ENCODE results near the gene RASD1. TPM values are rescaled to one million over a fixed set of nuclear protein-coding genes. Genes with fewer than 3 reads are reported as not detected.

RASD1 gene
- total RNA-seq, 1 experiment from 2014 or later = 1.2 TPM

GRCh38 chr17:17498606-17499301 lies 2.6 kb upstream of the RASD1 start:
- no peaks in the 10 kb centered on the region for H3K9me3 ChIP-seq (ENCODE audit: insufficient read depth, low read depth)
- DNase-seq = no peak
- no TSS peak for BruUV-seq (replicated peaks)
- H2AFZ ChIP-seq = no peak overlapping the region
- no peaks in the 10 kb centered on the region; the same call in 1 of the 2 replicates for H3K4me1 ChIP-seq (replicated peaks; ENCODE audit: insufficient read depth)
- H4K20me1 ChIP-seq (ENCODE audit: insufficient read depth) = peaks cover 24% of the 10 kb centered on the region
- H3F3A ChIP-seq (ENCODE audit: insufficient read depth, low read depth) = peaks cover 7% of the 10 kb centered on the region; the same call in 1 of the 2 replicates
- TF ChIP-seq EZH2 (IDR thresholded peaks at IDR 0.05; ENCODE audit: low read depth) = no peak
- no peak for TF ChIP-seq CTCF (conservative IDR thresholded peaks at IDR 0.05)
- H3K27ac ChIP-seq = no peak overlapping the region
- no peaks in the 10 kb centered on the region for H3K79me2 ChIP-seq (ENCODE audit: low read depth)
- ChIA-PET POLR2A (ENCODE audit: unreplicated experiment) (no interaction called here), CTCF (no interaction called here)
- H3K4me3 ChIP-seq = no peak overlapping the region
- H3K36me3 ChIP-seq (ENCODE audit: low read depth) = no peaks in the 10 kb centered on the region
- H3K4me2 ChIP-seq = no peak overlapping the region
- H3K9me2 ChIP-seq (ENCODE audit: insufficient read depth) = no peaks in the 10 kb centered on the region
- intact Hi-C loops (cut with micrococcal nuclease; ENCODE audit: unreplicated experiment) = loop anchor here (10.0 kb wide), 1 partner anchor 416 kb away; no protein-coding TSS in a partner anchor
- H3K27me3 ChIP-seq (ENCODE audit: insufficient read depth, low read depth) = no peaks in the 10 kb centered on the region

- TF ChIP-seq EZH2 (IDR thresholded peaks at IDR 0.05; ENCODE audit: low read depth) (no peak), CTCF (conservative IDR thresholded peaks at IDR 0.05) (no peak)
- Histone ChIP-seq H3K27me3 (ENCODE audit: insufficient read depth, low read depth) (no peaks in the 10 kb centered on the region), H4K20me1 (ENCODE audit: insufficient read depth) (peaks cover 26% of the 10 kb centered on the region), H3K4me1 (replicated peaks; ENCODE audit: insufficient read depth) (no peaks in the 10 kb centered on the region; the same call in 1 of the 2 replicates), H3K36me3 (ENCODE audit: low read depth) (no peaks in the 10 kb centered on the region), H3K4me3 (no peak overlapping the region), H3K27ac (no peak overlapping the region), H3F3A (ENCODE audit: insufficient read depth, low read depth) (peaks cover 14% of the 10 kb centered on the region; the same call in 1 of the 2 replicates), H3K9me3 (ENCODE audit: insufficient read depth, low read depth) (no peaks in the 10 kb centered on the region), H2AFZ (no peak overlapping the region), H3K9me2 (ENCODE audit: insufficient read depth) (no peaks in the 10 kb centered on the region), H3K79me2 (ENCODE audit: low read depth) (no peaks in the 10 kb centered on the region), H3K4me2 (no peak overlapping the region)
- no TSS peak for BruUV-seq (replicated peaks)
- ChIA-PET POLR2A (ENCODE audit: unreplicated experiment) (no interaction called here), CTCF (interaction anchor here (1.9 to 2.8 kb wide), 2 partner anchors 14 to 116 kb away, joined by 9 to 13 read pairs; no protein-coding TSS in a partner anchor)
- no peak for DNase-seq
- intact Hi-C loops (cut with micrococcal nuclease; ENCODE audit: unreplicated experiment) = loop anchor here (2.0 to 10.0 kb wide), 2 partner anchors 143 to 417 kb away; no protein-coding TSS in a partner anchor
Observed at GRCh38 chr17:17497845-17498520, 1.8 kb upstream of the RASD1 start.

- H3K9me3 ChIP-seq (ENCODE audit: insufficient read depth, low read depth) = no peaks in the 10 kb centered on the region
- no peaks in the 10 kb centered on the region; the same call in 1 of the 2 replicates for H3K4me1 ChIP-seq (replicated peaks; ENCODE audit: insufficient read depth)
- H3K79me2 ChIP-seq (ENCODE audit: low read depth) = no peaks in the 10 kb centered on the region
- H4K20me1 ChIP-seq (ENCODE audit: insufficient read depth) = peaks cover 30% of the 10 kb centered on the region
- H3K4me3 ChIP-seq = no peak overlapping the region
- BruUV-seq (replicated peaks) = no TSS peak
- peaks cover 19% of the 10 kb centered on the region; the same call in 1 of the 2 replicates for H3F3A ChIP-seq (ENCODE audit: insufficient read depth, low read depth)
- TF ChIP-seq EZH2 (IDR thresholded peaks at IDR 0.05; ENCODE audit: low read depth) (no peak), CTCF (conservative IDR thresholded peaks at IDR 0.05) (peak; percentile 54; the same call in 1 of the 2 replicates)
- no peaks in the 10 kb centered on the region for H3K27me3 ChIP-seq (ENCODE audit: insufficient read depth, low read depth)
- H3K27ac ChIP-seq = no peak overlapping the region
- intact Hi-C loops (cut with micrococcal nuclease; ENCODE audit: unreplicated experiment) = loop anchor here (2.0 to 10.0 kb wide), 2 partner anchors 144 to 418 kb away; no protein-coding TSS in a partner anchor
- ChIA-PET POLR2A (ENCODE audit: unreplicated experiment) (interaction anchor here (0.6 to 0.9 kb wide), 2 partner anchors 18 to 110 kb away, joined by 3 read pairs; no protein-coding TSS in a partner anchor), CTCF (interaction anchor here (1.1 to 2.8 kb wide), 7 partner anchors 15 to 422 kb away, joined by 3 to 13 read pairs (median 3); no protein-coding TSS in a partner anchor)
- H3K9me2 ChIP-seq (ENCODE audit: insufficient read depth) = no peaks in the 10 kb centered on the region
- H2AFZ ChIP-seq = no peak overlapping the region
- H3K36me3 ChIP-seq (ENCODE audit: low read depth) = no peaks in the 10 kb centered on the region
- H3K4me2 ChIP-seq = peak overlapping the region; percentile 72; the same call in 1 of the 2 replicates
- DNase-seq = no peak
Observed at GRCh38 chr17:17497065-17497844, 1.1 kb upstream of the RASD1 start.

Measured in PC-9 (cell line).